OCI-LY3 (cell line): ENCODE data around the gene NPSR1.
A peak's percentile ranks its signal among the peaks of the same experiment; 100 is the strongest.

Experiments used
- H2AFZ ChIP-seq: fragments of 200-600, 300-600 bp; shearing (Covaris generic); 2 replicates; pipeline ENCODE4 v1.6.0; 2014; ENCODE audit warnings: antibody characterized with exemption, low read depth, low read length
- H3K27ac ChIP-seq: fragments of 200-600, 300-600 bp; sonication (generic); 2 replicates; pipeline ENCODE4 v1.5.1; 2014; ENCODE audit warnings: mild to moderate bottlenecking, low read length, moderate library complexity, mixed read lengths
- H3K27me3 ChIP-seq: fragments of 200-600, 300-600 bp; sonication (generic); 2 replicates; pipeline ENCODE4 v1.6.1; 2014; ENCODE audit warnings: low read depth, low read length, mixed read lengths
- H3K36me3 ChIP-seq: fragments of 200-600, 300-600 bp; sonication (generic); replicated peaks from 2 replicates; pipeline ENCODE3; 2014; ENCODE audit warnings: low read depth, low read length, mixed read lengths
- H3K4me1 ChIP-seq: fragments of 300-600, 200-600 bp; sonication (generic); 2 replicates; pipeline ENCODE4 v1.6.1; 2014; ENCODE audit warnings: low read length, mixed read lengths
- H3K4me2 ChIP-seq: fragments of 200-600, 300-600 bp; sonication (generic); 2 replicates; pipeline ENCODE4 v1.6.1; 2014; ENCODE audit warnings: low read length, mixed read lengths
- H3K4me3 ChIP-seq: fragments of 300-600, 200-600 bp; sonication (generic); 2 replicates; pipeline ENCODE4 v1.5.1; 2014; ENCODE audit warnings: antibody characterized with exemption, mild to moderate bottlenecking, low read length, moderate library complexity
- H3K79me2 ChIP-seq: fragments of 300-600, 200-600 bp; shearing (Covaris generic); 2 replicates; pipeline ENCODE4 v1.6.1; 2014; ENCODE audit warnings: mild to moderate bottlenecking, low read length, mixed read lengths
- H3K9ac ChIP-seq: fragments of 300-600, 200-600 bp; shearing (Covaris generic); 2 replicates; pipeline ENCODE4 v1.6.0; 2014; ENCODE audit warnings: mild to moderate bottlenecking, low read length, moderate library complexity
- H3K9me3 ChIP-seq: fragments of 200-600, 300-600 bp; shearing (Covaris generic); 2 replicates; pipeline ENCODE4 v1.6.1; 2014; ENCODE audit warnings: low read length, mixed read lengths; ENCODE audit not compliant: insufficient read depth
- H4K20me1 ChIP-seq: fragments of 200-600, 300-600 bp; sonication (generic); 2 replicates; pipeline ENCODE4 v1.6.1; 2016; ENCODE audit warnings: low read length, mixed read lengths; ENCODE audit not compliant: insufficient read depth
- CTCF ChIP-seq: fragments of 200-600, 300-600 bp; sonication (generic); IDR thresholded peaks from 2 replicates; pipeline ENCODE4 v1.5.1; 2014; ENCODE audit warnings: antibody characterized with exemption, low read length, low read depth
- EZH2phosphoT487 ChIP-seq: fragments of 200-600 bp; shearing (Covaris generic); IDR thresholded peaks from 2 replicates; pipeline ENCODE4 v1.6.1; 2018; ENCODE audit warnings: antibody characterized with exemption, mixed run types, low read depth

Gene NPSR1

GRCh38 chr7:34821932-34822558, 164.0 kb downstream of the NPSR1 start:
- TF ChIP-seq EZH2phosphoT487 (no peak), CTCF (no peak)
- H3K9me3 ChIP-seq = no peaks in the 10 kb centered on the region
- H3K79me2 ChIP-seq = no peaks in the 10 kb centered on the region
- no peak overlapping the region for H3K9ac ChIP-seq
- H3K4me2 ChIP-seq = no peak overlapping the region
- no peaks in the 10 kb centered on the region for H4K20me1 ChIP-seq
- no peaks in the 10 kb centered on the region for H3K4me1 ChIP-seq
- no peak overlapping the region for H3K4me3 ChIP-seq
- H3K27ac ChIP-seq = no peak overlapping the region
- no peaks in the 10 kb centered on the region for H3K36me3 ChIP-seq
- H2AFZ ChIP-seq = no peak overlapping the region
- H3K27me3 ChIP-seq = no peaks in the 10 kb centered on the region

- H2AFZ ChIP-seq = no peak overlapping the region
- H3K9ac ChIP-seq = no peak overlapping the region
Observed at GRCh38 chr7:34823650-34824258, 165.7 kb downstream of the NPSR1 start.

GRCh38 chr7:34825221-34825620, 167.2 kb downstream of the NPSR1 start:
- H3K4me3 ChIP-seq = no peak overlapping the region
- no peaks in the 10 kb centered on the region for H3K4me1 ChIP-seq
- H3K36me3 ChIP-seq = no peaks in the 10 kb centered on the region
- no peak overlapping the region for H2AFZ ChIP-seq
- H4K20me1 ChIP-seq = no peaks in the 10 kb centered on the region
- H3K79me2 ChIP-seq = no peaks in the 10 kb centered on the region
- no peak overlapping the region for H3K4me2 ChIP-seq
- H3K9ac ChIP-seq = no peak overlapping the region
- TF ChIP-seq CTCF (no peak), EZH2phosphoT487 (no peak)
- H3K27ac ChIP-seq = no peak overlapping the region
- H3K27me3 ChIP-seq = peaks cover 13% of the 10 kb centered on the region
- H3K9me3 ChIP-seq = no peaks in the 10 kb centered on the region

More at GRCh38 chr7:34823650-34824258, 165.7 kb downstream of the NPSR1 start:
- TF ChIP-seq EZH2phosphoT487 (no peak), CTCF (peak; percentile 78)
- H3K4me1 ChIP-seq = no peaks in the 10 kb centered on the region
- no peaks in the 10 kb centered on the region for H3K36me3 ChIP-seq
- no peak overlapping the region for H3K4me2 ChIP-seq
- no peak overlapping the region for H3K27ac ChIP-seq
- 0 out of 2 replicates have a peak, but pooled peaks cover 4% of the 10 kb centered on the region for H3K27me3 ChIP-seq
- no peak overlapping the region for H3K4me3 ChIP-seq
- no peaks in the 10 kb centered on the region for H3K9me3 ChIP-seq
- no peaks in the 10 kb centered on the region for H4K20me1 ChIP-seq
- no peaks in the 10 kb centered on the region for H3K79me2 ChIP-seq

GRCh38 chr7:34830390-34830789, 172.4 kb downstream of the NPSR1 start:
- no peak overlapping the region for H2AFZ ChIP-seq
- no peaks in the 10 kb centered on the region for H4K20me1 ChIP-seq
- no peaks in the 10 kb centered on the region for H3K79me2 ChIP-seq
- no peaks in the 10 kb centered on the region for H3K9me3 ChIP-seq
- H3K27ac ChIP-seq = no peak overlapping the region
- H3K36me3 ChIP-seq = no peaks in the 10 kb centered on the region
- TF ChIP-seq CTCF (no peak), EZH2phosphoT487 (no peak)
- no peak overlapping the region for H3K4me2 ChIP-seq
- H3K9ac ChIP-seq = no peak overlapping the region
- peaks cover 31% of the 10 kb centered on the region for H3K27me3 ChIP-seq
- H3K4me3 ChIP-seq = no peak overlapping the region
- no peaks in the 10 kb centered on the region for H3K4me1 ChIP-seq
